ENCODE measurements around the gene DUSP6. TPM values are rescaled to one million over a fixed set of nuclear protein-coding genes. Genes with fewer than 3 reads are reported as not detected.

DUSP6 gene
- total and polyA plus RNA-seq, 8 donors: 115 to 333 (median 202) TPM

DNA sequence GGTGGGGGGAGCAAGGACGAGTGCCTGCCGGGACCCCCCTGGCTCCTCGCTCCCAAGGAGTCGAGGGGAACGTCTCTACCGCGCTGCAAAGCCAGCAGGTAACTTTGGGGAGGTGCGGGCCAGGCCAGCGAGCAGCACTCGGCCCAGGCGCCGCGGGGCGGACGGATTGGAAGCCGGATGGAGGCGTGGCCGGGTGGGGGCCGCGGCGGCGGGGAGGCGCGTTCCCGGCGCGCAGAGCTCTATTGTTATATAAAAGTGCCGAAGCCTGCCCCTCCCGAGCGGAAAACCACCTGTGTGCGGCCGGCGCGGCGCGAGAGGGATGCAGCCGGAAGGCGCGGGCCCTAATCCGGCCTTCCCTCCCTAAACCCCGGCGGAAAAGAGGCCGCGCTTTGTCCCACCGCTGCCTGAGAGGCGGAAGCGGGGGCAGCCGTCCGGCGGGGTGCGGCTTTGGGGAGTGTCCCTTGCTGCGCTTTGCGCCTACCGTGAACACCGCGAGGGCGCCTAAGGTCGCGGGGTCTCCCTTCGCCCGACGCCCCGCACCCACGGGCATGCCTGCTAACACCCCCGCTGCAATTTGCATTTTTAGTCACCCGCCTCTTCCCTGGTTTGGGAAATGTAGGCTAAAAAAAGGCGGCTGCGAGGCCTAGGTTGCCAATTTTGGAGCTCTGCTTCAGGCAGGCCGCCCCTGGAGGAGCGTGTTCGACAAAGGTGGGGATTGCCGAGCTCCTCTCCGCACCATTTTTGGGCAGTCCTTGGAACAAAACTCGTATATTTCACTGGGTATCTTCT, 1.7 kb upstream of the DUSP6 start:
- TF ChIP-seq CTCF (IDR thresholded peaks at IDR 0.05): no peak
- Histone ChIP-seq H3K4me1 (peaks cover 11 to 43% of the 10 kb centered on the region in 2 donors), H3K4me3 (peak overlapping the region; percentile 76), H3K27me3 (no peaks in the 10 kb centered on the region), H3K36me3 (peaks cover 0 to 6% of the 10 kb centered on the region in 2 donors), H3K27ac (peak overlapping the region; percentile 100), H3K9me3 (no peaks in the 10 kb centered on the region)
- intact Hi-C loops (cut with DNase I): no loop called here
- peak; percentile 53 for ATAC-seq
- DNase-seq: peak in 3 of 4 donors; percentile 69 to 96 (median 84)

DNA sequence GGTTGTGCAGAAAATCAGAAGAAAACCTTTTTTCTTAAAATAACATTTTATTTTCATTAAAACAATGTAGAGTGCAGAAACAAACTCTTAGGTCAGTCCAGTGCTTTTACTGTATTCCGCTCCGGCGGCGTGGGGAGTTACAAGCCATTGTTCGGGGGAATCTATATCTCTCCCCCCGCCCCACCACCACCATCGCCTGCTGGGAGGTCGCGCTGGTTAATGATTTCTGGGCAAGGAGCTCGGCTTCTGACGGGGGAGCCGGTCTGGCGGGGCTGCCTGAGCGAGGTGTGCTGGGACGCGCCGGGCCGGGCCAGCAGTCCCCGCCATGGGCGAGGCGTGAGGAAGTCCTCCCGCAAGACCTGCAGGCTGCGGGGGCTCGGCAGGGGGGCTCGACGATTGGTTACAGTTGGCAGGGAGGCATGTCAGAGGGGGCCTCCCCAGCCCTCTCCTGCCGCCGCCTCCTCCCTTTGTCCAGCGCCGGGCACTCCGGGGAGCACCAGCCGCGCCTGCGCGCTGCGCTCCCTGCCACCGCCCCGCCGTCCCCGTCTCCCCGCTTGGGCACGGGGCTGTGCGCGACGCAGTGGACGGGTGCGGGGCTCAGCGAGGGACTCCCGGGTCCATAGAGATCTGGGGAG, 1.0 kb upstream of the DUSP6 start:
- Histone ChIP-seq H3K27me3 (no peaks in the 10 kb centered on the region), H3K36me3 (peaks cover 0 to 13% of the 10 kb centered on the region in 2 donors), H3K4me1 (peaks cover 16 to 51% of the 10 kb centered on the region in 2 donors), H3K4me3 (peak overlapping the region; percentile 76), H3K9me3 (no peaks in the 10 kb centered on the region), H3K27ac (peak overlapping the region; percentile 100)
- no peak for TF ChIP-seq CTCF (IDR thresholded peaks at IDR 0.05)
- intact Hi-C loops (cut with DNase I): no loop called here
- DNase-seq (peak; percentile 80 to 95 (median 86)), ATAC-seq (peak; percentile 64)

DNA sequence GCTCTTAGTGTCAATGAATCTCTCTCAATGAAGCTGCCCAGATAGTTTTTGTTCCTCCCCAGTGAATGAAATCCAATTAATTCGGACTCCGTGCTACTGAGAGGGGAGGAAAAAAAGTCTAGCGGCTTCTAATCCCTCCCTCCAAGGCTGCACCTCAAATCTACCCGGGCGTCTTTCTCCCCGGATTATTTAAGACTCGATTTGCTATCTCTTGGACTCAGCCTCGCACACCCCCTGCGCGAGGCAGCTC, 134 bp downstream of the DUSP6 start:
- ATAC-seq (no peak), DNase-seq (no peak)
- no peak for TF ChIP-seq CTCF (IDR thresholded peaks at IDR 0.05)
- H3K9me3 ChIP-seq: no peaks in the 10 kb centered on the region
- peaks cover 22 to 51% of the 10 kb centered on the region in 2 donors for H3K4me1 ChIP-seq
- H3K4me3 ChIP-seq: peak overlapping the region; percentile 76
- H3K27ac ChIP-seq: peak overlapping the region; percentile 100
- no peaks in the 10 kb centered on the region for H3K27me3 ChIP-seq
- peaks cover 0 to 25% of the 10 kb centered on the region in 2 donors for H3K36me3 ChIP-seq
- intact Hi-C loops (cut with DNase I): no loop called here

- peak; percentile 0 for ATAC-seq
- peak overlapping the region; percentile 76 for H3K4me3 ChIP-seq
- peak overlapping the region; percentile 100 for H3K27ac ChIP-seq
- peaks cover 0 to 25% of the 10 kb centered on the region in 2 donors for H3K36me3 ChIP-seq
- peaks cover 27 to 56% of the 10 kb centered on the region in 2 donors for H3K4me1 ChIP-seq
- intact Hi-C loops (cut with DNase I): no loop called here
- DNase-seq: peak in 1 of 4 donors; percentile 90
- H3K9me3 ChIP-seq: no peaks in the 10 kb centered on the region
- TF ChIP-seq CTCF (IDR thresholded peaks at IDR 0.05): no peak
- H3K27me3 ChIP-seq: no peaks in the 10 kb centered on the region
Measured at GRCh38 chr12:89351489-89352241, 636 bp downstream of the DUSP6 start.

All from left lung (tissue), 10 donors.